Panc1 (cell line): ENCODE data around the gene COL4A1.

Experiments used
- REST ChIP-seq, 2 experiments: IDR thresholded peaks; 2 replicates each; pipeline ENCODE4 v1.6.1; 2011 to 2012; ENCODE audit warnings: low read depth in 2 of 2, control low read depth in 1 of 2, low read length in 1 of 2, mild to moderate bottlenecking in 1 of 2, moderate library complexity in 1 of 2; ENCODE audit not compliant: insufficient read depth in 1 of 2
- SIN3A ChIP-seq: IDR thresholded peaks from 2 replicates; pipeline ENCODE4 v1.6.1; 2012; ENCODE audit warnings: low read depth, mild to moderate bottlenecking, low read length, moderate library complexity, borderline replicate concordance; ENCODE audit not compliant: insufficient read depth
- TF ChIP-seq, protein P1 (sequence below): fragments of 450-650 bp; IDR thresholded peaks from 2 replicates; pipeline ENCODE4 v1.5.1; 2017; ENCODE audit warnings: mild to moderate bottlenecking

DNA sequence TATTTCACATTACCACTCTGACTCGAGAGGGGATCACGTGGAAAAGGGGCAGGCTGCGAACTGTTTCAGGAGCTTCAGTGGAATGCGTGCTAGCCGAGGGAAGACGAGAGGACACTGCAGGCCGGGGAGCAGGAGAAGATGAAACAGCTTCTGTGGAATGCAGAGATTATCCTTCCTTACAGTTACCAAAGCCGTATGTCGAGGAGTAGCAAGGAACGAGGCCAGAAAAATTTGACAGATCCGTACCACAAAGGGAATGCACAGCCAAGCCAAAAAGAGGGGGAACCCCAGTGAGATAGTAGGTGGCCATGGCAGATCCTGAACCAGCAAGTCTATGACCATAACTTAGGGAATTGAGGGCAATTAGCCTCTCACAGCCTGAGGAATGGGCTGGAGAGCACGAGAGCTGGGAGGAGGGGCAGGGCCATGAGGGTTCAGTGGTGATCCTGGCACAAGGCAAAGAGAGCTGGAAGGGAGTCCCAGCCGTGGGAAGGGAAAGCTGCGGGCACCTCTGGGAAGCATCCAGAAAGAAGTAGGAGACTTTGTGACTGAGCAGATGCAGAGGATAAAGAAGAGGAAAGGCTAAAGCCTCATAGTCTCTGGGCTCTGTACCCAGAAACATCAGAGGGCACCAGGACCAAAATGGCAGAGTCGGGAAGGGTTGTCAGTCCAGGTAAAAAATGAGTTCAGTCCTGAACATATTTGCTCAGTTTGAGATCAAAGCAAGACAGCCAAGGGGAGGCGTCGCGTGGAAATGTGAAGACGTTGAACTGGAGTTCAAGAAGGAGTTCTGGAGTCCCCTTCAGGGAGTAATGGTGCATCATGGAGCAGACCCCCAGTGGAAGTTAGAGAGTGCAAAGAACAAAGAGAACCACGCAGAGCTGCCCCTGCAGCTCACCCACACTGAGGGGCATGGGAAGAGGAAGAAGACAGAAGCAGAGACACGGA is 5.1 kb downstream of the COL4A1 start:
- TF ChIP-seq, protein P1, sequence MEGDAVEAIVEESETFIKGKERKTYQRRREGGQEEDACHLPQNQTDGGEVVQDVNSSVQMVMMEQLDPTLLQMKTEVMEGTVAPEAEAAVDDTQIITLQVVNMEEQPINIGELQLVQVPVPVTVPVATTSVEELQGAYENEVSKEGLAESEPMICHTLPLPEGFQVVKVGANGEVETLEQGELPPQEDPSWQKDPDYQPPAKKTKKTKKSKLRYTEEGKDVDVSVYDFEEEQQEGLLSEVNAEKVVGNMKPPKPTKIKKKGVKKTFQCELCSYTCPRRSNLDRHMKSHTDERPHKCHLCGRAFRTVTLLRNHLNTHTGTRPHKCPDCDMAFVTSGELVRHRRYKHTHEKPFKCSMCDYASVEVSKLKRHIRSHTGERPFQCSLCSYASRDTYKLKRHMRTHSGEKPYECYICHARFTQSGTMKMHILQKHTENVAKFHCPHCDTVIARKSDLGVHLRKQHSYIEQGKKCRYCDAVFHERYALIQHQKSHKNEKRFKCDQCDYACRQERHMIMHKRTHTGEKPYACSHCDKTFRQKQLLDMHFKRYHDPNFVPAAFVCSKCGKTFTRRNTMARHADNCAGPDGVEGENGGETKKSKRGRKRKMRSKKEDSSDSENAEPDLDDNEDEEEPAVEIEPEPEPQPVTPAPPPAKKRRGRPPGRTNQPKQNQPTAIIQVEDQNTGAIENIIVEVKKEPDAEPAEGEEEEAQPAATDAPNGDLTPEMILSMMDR: no peak
- TF ChIP-seq SIN3A (no peak), REST (IDR thresholded peaks at IDR 0.05; ENCODE audit: insufficient read depth in 1 of 2, low read depth in 2 of 2, low read length in 1 of 2) (no peak)
